Measurements from ENCODE around the gene RFTN2.
"Not testable (repeated sequence)": the region's sequence is repeated elsewhere in the genome, so short reads cannot be mapped to it uniquely, and the experiment has no call there.

The RFTN2 gene, protein sequence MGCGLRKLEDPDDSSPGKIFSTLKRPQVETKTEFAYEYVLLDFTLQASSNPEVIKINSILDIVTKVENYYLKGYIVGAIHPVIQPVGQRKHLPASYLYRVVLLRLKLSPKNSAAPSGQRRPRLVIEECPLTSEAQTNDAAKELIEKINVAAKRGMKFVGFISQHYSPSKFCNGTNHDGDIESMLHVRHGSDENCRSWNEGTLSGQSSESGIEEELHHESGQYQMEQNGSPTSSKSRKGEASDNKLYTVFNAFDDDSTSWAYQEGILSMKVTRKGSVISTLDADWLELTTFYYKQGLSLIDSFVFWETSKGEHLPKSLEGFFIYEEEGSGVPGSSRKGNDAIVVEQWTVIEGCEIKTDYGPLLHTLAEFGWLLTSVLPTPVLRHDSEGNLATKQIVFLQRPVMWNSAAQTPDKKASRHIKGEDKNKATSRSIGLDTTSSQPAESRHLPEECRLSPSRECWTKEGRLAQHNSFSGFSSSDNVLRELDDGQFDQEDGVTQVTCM

DNA sequence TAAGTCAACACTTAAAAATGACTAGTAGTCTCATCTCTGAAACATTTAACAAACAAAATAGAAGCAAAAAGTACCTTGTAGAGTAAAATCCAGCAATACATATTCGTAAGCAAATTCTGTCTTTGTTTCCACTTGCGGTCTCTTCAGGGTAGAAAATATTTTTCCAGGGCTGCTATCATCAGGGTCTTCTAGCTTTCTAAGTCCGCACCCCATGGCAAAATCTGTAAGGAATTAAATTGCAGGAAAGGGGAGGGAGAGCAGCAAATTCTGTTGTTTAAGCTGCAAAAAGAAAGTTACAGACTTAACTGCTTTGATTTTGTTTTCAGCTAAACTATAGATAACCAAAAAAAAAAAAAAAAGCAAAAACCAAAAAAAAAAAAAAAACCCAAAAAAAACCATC lies at the start of gene RFTN2:
RFTN2 (minus strand) TSS at position 342 of the 400 bp plus-strand sequence; CDS start at position 213, 129 bp downstream.
- DNase-seq, result no peak

DNA sequence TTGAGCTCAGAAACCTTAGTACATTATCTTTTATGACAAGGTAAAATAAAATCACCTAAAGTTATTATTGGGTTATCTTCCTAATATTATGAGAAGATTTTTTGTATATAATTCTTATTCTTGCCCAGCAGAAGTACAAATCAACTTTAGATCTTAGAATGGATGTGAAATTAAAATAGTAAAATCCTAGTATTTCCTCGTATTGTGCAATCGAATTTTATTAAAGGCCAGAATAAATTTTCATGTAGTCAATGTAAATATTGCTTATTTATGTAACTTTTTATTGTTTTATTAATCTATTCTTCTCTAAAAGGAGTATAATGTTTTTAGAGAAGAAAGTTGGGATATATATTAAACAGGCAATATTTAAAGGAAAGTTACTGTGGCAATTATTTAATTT lies 42.5 kb upstream of the RFTN2 start:
- DNase-seq, result no peak

DNA sequence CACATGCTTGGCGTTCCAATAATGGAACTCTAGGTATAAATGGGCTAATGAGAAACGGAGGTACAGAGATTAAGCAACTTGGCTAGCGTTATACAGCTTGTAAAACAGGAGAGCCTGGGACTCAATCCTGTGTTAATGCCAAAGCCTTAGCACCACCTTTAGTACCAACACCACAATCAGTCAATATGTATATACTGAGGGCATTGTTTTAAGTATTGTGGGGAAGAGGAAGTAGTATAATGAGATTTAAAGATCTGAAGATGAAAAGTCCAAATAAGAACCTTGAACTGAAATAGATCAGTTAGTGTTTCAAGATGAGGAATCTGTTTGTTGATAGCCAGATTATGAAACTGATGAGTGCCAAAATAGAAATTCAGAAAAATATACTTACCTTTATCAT lies 37.9 kb upstream of the RFTN2 start:
- no peak for DNase-seq

DNA sequence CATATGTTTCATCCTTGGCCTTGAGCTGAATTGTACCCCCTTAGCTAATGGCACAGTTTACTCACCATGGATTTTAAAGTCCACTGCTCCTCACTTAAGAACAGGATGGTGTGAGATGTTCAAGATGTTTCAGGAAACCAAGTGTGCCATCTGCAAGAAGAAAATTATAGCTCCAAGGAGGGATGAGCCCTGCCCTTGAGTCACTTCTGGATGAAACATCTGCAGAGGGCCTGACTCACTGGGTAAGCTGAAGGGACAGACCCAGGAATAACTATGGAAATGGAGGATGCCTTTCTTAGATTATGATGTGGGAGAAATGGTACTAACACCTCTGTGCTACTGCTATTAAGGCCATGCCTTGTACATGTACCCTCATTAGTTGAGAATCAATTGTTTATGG lies 36.2 kb upstream of the RFTN2 start:
- no peak for DNase-seq

DNA sequence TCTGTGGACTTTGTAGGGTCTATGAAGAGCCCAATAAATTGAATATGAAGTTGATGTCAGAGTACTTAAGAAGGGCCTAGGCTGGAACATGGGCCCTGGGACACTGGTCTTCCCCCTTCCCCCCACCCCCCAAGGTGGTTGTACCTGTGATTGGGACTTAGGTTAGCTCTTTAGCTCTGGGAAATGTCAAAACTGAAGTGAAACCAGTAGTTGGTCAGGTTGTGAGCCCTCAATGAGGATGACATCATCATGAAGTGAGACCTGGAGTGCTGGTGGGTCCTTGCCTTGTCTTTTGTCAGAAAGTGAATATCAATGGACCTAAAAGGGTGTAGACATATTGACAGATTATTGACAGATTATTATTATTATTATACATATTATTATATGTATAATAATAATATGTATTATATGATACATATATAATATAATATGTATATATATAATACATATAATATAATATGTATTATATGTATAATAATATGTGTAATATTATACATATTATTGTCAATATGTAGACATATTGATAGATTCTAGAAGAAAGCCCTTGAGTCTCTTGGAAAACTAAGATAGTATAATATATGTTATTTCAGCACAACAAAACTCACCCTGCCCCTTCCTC lies 35.1 kb upstream of the RFTN2 start:
- DNase-seq, result no peak

DNA sequence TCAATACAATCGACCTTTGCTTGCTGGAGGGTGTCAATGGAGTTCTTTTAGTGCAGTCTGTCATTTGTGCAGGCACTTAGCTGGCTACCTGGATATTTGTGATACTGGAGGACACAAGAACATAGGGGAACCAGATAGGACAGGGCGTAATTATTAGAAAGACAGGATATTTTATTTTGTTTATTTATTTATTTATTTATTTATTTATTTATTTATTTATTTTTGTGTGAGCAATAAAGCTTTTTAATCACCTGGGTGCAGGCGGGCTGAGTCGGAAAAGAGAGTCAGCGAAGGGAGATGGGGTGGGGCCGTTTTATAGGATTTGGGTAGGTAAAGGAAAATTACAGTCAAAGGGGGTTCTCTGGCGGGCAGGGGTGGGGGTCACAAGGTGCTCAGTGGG lies 33.8 kb upstream of the RFTN2 start:
- not testable (repeated sequence) for DNase-seq

DNA sequence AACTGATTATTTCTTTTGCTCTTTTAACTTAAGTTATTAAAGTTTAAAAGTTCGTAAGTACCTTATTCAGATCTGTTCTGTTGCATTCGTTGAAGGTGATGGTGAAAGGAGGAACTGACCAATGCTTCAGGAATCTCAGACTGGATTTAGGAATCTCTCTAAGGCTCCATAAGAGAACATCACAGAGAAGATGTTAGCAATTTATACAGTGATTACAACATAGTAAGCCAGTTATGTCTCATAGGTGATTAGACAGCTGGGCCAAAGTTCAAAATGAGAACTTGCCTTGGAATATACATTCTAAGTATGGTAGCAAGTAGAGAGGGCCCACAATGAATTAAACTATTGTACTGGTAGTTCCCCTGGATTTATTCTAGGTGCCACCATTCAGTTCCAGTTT lies 32.9 kb upstream of the RFTN2 start:
- DNase-seq, result no peak

DNA sequence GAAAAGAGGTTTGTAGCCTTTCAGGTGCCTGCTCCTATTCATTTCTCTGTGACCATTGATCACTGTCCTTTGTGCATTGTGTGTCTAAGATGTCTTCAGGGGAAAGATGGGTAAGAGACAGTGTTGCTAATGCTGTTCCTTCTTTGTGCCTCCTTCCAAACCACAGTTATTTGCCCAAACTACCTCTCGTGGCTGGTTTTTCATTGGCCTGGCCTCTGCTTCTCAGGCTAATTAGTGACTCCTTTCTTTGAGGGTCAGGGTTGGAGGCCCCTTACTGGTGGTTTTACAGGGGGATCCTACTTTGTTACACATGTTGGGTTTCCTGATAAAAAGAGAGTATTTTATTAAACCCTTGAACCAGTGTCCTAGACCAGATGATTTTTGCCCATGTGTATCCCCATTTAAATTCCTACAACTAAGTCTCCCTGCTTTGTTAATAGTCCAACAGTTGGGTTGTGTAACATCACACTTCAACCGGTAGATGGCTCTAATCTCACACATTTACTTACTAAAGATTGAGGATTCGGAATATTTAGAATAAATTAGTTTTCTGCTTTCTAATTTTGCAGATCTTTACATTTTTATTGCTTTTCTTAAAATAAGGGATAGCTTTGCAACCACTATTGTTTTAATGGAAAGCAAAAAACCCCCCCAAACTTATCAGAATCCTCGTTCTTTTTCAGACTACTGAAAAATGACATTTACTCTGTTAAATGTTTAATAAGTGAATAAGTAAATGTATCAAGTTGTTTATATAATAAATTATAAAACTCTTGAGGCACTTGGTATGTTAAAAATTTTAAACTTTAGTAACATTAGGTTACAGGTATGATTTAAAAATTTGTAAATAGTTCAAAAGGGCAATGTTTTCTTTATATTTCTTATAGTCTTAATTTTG lies 32.2 kb upstream of the RFTN2 start:
- peak; percentile 45 for DNase-seq

DNA sequence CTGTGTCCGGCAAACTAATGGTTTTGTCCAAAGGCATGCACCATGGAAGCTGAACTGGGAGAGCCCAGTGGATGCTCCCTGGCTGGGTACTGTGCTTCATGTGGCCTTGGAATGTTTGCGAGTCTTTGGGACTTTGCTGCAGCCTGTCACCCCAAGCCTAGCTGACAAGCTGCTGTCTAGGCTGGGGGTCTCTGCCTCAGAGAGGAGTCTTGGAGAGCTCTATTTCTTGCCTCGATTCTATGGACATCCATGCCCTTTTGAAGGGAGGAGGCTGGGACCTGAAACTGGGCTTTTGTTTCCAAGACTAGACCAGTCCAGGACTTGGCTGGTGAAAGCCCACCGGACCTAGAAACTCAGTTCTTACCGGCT lies 31.4 kb upstream of the RFTN2 start:
- DNase-seq, result no peak

DNA sequence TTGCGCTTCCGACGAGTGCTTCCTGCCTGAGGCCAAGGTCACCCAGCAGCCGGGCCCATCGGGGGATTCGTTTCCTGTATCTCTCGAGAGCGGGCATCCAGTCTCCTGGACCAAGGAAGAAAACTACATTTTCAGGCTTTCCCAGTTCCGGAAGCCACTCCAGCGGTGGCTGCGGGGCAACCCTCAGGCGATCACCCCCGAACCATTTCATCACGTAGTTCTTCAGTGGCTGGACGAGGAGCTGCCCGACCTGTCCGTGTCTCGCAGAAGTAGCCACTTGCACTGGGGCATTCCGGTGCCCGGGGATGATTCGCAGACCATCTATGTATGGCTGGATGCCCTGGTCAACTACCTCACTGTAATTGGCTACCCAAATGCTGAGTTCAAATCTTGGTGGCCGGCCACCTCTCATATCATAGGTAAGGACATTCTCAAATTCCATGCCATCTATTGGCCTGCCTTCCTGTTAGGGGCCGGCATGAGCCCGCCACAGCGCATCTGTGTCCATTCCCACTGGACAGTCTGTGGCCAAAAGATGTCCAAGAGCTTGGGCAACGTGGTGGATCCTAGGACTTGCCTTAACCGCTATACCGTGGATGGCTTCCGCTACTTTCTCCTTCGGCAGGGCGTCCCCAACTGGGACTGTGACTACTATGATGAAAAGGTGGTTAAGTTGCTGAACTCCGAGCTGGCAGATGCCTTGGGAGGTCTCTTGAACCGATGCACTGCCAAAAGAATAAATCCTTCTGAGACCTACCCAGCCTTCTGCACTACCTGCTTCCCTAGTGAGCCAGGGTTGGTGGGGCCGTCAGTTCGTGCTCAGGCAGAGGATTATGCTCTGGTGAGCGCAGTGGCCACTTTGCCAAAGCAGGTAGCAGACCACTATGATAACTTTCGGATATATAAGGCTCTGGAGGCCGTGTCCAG lies 30.8 kb upstream of the RFTN2 start:
- DNase-seq, result no peak

DNA sequence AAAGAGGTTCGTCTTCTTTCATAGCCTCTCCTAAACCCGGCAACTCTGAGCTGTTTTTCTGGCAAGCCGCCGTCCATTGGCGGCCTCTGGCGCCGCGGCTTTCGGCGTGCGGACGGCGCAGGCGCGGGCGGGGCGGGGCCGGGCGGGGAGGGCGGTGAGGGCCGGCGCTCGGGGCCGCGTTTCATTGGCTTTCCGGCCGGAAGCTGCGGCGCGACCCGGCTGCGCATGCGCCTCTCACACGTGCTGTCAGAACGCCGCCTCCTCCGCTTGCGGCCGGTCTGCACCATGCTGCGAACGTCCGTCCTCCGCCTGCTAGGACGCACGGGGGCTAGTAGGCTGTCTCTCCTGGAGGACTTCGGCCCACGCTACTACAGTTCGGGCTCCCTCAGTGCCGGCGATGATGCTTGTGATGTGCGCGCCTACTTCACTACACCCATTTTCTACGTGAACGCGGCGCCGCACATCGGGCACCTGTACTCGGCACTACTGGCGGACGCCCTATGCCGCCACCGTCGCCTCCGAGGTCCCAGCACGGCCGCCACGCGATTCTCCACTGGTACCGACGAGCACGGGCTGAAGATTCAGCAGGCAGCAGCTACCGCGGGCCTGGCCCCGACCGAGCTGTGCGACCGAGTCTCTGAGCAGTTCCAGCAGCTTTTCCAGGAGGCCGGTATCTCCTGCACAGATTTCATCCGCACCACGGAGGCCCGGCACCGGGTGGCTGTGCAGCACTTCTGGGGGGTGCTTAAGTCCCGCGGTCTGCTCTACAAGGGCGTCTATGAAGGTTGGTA lies 29.9 kb upstream of the RFTN2 start, which contains the start of gene MARS2:
MARS2 (plus strand) TSS at position 249 of the 791 bp plus-strand sequence; CDS start at position 286, 37 bp downstream.
- peak; percentile 95 for DNase-seq

DNA sequence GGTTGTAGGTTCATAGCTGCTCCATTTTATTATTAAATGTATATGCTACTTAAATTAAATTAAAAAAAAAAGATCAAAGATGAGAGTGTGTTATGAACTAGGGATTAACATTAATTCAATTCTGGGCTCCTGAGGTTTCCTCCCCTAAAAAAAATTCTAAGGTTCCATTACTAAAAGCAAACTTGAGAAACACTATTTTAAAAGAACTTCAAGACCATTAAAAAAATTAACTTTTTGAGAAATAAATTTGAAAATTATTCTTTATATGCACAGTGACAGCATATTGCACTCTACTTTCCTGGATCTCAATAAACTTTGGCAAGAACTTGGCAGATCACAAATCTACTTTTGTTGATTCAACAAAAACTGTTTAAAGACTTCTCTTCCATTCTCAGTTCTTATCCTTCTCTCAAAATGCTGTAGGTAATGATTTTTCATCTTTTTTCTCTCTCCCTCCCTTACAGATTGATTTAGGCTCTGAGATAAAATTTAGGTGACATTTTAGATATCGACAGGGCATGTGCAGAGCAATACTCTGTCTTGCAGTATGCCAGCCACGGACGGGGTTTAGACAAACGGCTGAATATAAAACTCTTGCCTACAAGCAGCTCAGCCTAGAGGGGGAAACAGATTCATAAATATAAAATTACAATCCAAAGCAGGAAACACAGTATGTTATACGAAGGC lies 29.2 kb upstream of the RFTN2 start:
- DNase-seq, result no peak

DNA sequence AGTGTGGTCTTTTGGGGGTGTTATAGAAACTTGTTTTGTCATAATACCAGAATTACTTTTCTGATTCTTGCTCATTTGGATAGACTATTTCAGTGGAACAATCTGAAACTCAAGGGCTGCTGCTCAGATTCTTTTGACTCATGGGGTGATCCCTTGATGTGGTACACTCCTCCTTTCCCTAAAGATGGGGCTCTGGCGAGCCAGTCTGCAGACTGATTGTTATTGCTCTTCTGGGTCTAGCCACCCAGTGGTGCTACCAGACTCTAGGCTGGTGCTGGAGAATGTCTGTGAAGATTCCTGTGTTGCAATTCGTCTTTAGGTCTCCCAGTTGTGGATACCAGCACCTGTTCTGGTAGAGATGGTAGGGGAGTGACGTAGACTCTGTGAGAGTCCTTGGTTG lies 25.6 kb upstream of the RFTN2 start:
- no peak for DNase-seq

DNA sequence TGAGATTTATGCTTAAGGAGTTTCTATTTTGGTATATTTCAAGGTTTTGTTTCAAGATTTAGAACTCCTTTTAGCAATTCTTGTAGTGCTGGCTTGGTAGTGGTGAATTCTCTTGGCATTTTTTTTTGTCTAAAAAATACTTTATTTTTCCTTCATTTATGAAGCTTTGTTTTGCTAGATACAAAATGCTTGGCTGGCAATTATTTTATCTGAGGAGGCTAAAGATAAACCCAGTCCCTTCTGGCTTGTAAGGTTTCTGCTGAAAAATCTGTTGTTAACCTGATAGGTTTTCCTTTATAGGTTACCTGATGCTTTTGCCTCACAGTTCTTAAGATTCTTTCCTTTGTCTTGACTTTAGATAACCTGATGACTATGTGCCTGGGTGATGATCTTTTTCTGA lies 24.3 kb upstream of the RFTN2 start:
- not testable (repeated sequence) for DNase-seq

DNA sequence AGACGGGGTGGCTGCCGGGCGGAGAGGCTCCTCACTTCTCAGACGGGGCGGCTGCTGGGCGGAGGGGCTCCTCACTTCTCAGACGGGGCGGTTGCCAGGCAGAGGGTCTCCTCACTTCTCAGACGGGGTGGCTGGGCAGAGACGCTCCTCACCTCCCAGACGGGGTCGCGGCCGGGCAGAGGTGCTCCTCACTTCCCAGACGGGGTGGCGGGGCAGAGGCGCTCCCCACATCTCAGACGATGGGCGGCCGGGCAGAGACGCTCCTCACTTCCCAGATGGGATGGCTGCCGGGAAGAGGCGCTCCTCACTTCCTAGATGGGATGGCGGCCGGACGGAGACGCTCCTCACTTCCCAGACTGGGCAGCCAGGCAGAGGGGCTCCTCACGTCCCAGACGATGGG lies 21.2 kb upstream of the RFTN2 start:
- not testable (repeated sequence) for DNase-seq

DNA sequence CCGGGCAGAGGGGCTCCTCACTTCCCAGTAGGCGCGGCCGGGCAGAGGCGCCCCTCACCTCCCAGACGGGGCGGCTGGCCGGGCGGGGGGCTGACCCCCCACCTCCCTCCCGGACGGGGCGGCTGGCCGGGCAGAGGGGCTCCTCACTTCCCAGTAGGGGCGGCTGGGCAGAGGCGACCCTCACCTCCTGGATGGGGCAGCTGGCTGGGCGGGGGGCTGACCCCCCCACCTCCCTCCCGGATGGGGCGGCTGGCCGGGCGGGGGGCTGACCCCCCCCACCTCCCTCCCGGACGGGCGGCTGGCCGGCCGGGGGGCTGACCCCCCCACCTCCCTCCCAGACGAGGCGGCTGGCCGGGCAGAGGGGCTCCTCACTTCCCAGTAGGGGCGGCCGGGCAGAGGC lies 20.6 kb upstream of the RFTN2 start:
- DNase-seq, result not testable (repeated sequence)

DNA sequence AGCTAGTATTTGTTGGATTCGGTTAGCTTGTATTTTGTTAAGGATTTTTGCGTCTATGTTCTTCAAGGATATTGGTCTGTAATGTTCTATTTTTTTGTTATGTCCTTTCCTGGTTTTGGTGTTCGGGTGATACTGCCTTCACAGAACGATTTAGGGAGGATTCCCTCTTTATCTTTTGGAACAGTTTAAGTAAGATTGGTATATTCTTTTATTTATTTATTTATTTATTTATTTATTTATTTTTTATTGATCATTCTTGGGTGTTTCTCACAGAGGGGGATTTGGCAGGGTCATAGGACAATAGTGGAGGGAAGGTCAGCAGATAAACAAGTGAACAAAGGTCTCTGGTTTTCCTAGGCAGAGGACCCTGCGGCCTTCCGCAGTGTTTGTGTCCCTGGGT lies 19.8 kb upstream of the RFTN2 start:
- not testable (repeated sequence) for DNase-seq

DNA sequence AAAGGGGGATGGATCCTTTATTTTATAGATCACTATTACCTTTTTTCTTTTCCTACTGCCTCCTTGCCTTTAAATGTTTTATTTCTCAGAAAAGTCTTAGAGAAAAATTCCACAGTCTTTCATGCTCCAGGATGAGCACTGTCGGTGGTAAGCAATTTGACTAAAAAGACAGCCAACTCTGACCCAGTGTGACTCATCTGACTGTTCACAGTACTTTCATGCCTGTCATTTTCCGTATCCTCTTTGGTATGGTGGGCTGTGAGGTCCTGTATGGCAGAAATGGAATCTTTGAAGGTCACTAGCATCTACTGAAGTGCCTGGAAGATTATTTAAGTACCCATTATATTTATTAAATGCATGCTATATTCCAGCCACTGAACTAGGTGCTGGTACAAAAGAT lies 2.1 kb upstream of the RFTN2 start:
- no peak for DNase-seq

DNA sequence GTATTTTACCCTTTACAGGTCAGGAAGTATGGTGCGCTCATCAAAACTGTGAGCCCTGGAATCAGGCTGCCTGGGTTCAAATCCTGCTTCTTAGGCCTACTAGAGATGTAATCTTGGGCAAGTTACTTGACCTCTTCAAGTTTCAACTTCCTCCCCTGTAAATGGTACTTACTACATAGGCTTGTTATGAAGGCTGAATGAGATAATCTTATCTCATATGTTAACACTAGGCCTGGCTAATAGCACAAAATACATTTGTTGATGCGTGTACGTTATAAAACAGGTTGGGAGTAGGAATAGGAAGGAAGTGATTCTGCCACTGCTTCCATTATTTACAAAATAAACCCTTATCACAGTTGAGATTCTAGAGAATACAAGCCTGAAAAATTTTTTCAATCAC lies 1.7 kb upstream of the RFTN2 start:
- no peak for DNase-seq

DNA sequence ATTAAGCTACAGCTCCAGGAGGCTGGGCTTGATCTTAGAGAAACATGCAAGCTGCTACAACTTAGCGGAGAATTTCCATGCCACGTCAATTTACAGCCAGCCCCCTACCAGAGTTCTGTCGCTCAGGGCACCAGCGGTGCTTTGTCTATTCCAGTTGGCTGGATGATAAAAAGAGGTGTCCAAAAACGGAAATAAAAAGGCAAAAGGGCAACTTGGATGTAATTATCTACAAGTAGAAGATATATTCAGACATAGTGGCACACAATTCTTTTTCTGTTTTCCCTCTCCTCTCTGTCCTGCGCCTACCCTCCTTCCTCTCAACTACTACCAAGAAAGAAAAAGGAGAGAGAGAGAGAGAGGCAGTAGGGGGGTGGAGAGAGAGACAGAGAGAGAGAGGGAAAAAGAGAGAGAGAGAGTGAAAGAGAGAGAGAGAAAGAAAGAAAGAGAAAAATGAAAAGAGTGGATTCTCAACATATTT lies 363 bp upstream of the RFTN2 start:
- DNase-seq, result no peak

DNA sequence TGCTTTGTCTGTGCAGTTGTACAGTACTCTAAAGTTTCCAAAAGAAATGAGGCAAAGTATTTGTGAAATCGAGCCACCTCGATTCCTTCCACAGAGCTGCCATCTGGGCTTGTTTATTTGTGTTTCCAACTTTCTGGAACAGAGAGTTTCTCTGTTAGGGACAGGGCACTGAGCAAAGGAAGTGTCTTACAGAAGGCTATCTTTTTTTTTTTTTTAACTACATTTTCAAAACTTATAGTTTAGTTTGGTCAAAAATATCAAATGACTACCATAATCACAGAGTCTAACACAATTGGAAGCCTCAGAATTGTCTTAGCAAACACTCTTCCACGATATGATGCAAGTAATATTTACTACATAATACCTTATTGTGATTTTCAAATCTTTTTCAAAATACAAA lies 796 bp downstream of the RFTN2 start:
- no peak for DNase-seq

Data from CD4-positive, alpha-beta T cell treated with Interleukin-12 subunit alpha and Interleukin-12 subunit beta, for 1 hour (primary cell).